B cell (primary cell): ENCODE measurements around the gene MAP3K9. TPM values are rescaled to one million over a fixed set of nuclear protein-coding genes. Genes with fewer than 3 reads are reported as not detected.

Source experiments
- ATAC-seq: fragments of 200-7000 bp; cut with Tn5 transposase; one replicate; pipeline ENCODE4 v1.10.0; 2021; ENCODE audit warnings: low read depth, mild to moderate bottlenecking, moderate number of reproducible peaks, moderate library complexity
- CTCF ChIA-PET: fragments of 350-600 bp; sonication (Branson Sonifier 250); formaldehyde crosslinking; loops from one replicate; lab custom pipeline; 2021; ENCODE audit warnings: antibody characterized with exemption, inconsistent platforms; lab: Charles Lee
- POLR2A ChIA-PET: fragments of 350-600 bp; sonication (Branson Sonifier 250); formaldehyde crosslinking; loops from one replicate; lab custom pipeline; 2021; ENCODE audit warnings: antibody characterized with exemption; lab: Charles Lee
- DNase-seq: peaks from one replicate; pipeline ENCODE4 v3.0.0; 2013
- H2AFZ ChIP-seq: 2 replicates; pipeline ENCODE4 v1.6.1; 2012; ENCODE audit warnings: mild to moderate bottlenecking, low read depth, low read length; ENCODE audit not compliant: insufficient read depth, poor library complexity, severe bottlenecking
- H3K27ac ChIP-seq, 2 donors: 1 replicate in 1 of 2; 2 replicates in 1 of 2; pipeline ENCODE4 v1.5.1; 2012 to 2013; ENCODE audit warnings: low read length in 2 of 2, mild to moderate bottlenecking in 2 of 2, moderate library complexity in 1 of 2
- H3K27me3 ChIP-seq, 4 experiments: fragments of 200-600 bp in 1 of 4; sonication (generic) in 1 of 4; replicated peaks in 1 of 4; 1 replicate in 2 of 4; 2 replicates in 2 of 4; pipeline versions ENCODE4 v1.6.1 to v1.7.0; 2013 to 2016; ENCODE audit warnings: low read length in 3 of 4, mild to moderate bottlenecking in 2 of 4, mixed read lengths in 1 of 4, moderate library complexity in 1 of 4; ENCODE audit not compliant: insufficient read depth in 4 of 4, control insufficient read depth in 3 of 4; ENCODE audit errors: control extremely low read depth in 1 of 4
- H3K36me3 ChIP-seq, 2 experiments: replicated peaks in 1 of 2; 1 replicate in 1 of 2; 2 replicates in 1 of 2; pipeline versions ENCODE4 v1.6.1 to v1.7.1; 2013; ENCODE audit warnings: low read length in 1 of 2; ENCODE audit not compliant: insufficient read depth in 2 of 2, control insufficient read depth in 1 of 2; ENCODE audit errors: control extremely low read depth in 1 of 2, extremely low read depth in 1 of 2
- H3K4me1 ChIP-seq, 2 donors: fragments of 200-600 bp in 1 of 2; sonication (generic) in 1 of 2; 1 replicate in 1 of 2; 2 replicates in 1 of 2; pipeline versions ENCODE4 v1.5.1 to v1.6.1; 2013 to 2017; ENCODE audit warnings: low read length in 2 of 2; ENCODE audit not compliant: control insufficient read depth in 2 of 2, insufficient read depth in 2 of 2
- H3K4me2 ChIP-seq: replicated peaks from 2 replicates; pipeline ENCODE3; 2012; ENCODE audit warnings: mild to moderate bottlenecking, low read depth, low read length; ENCODE audit not compliant: poor library complexity, severe bottlenecking
- H3K4me3 ChIP-seq, 5 experiments: fragments of 200-600 bp in 1 of 5; sonication (generic) in 1 of 5; 1 replicate in 3 of 5; 2 replicates in 2 of 5; pipeline versions ENCODE4 v1.5.1 to v1.7.0; 2011 to 2016; ENCODE audit warnings: low read length in 4 of 5, mild to moderate bottlenecking in 4 of 5, low read depth in 2 of 5, control low read depth in 1 of 5, moderate library complexity in 1 of 5; ENCODE audit not compliant: insufficient read depth in 1 of 5; ENCODE audit errors: control extremely low read depth in 1 of 5, extremely low read depth in 1 of 5
- H3K79me2 ChIP-seq: fragments of 200-600 bp; sonication (generic); one replicate; pipeline ENCODE4 v1.6.0; 2016; ENCODE audit warnings: low read length; ENCODE audit not compliant: control insufficient read depth, insufficient read depth
- H3K9ac ChIP-seq: fragments of 200-600 bp; sonication (generic); 2 replicates; pipeline ENCODE4 v1.6.1; 2017; ENCODE audit warnings: mild to moderate bottlenecking, low read length, moderate library complexity
- H3K9me3 ChIP-seq, 3 donors: one replicate each; pipeline versions ENCODE4 v1.6.1 to v1.7.1; 2013; ENCODE audit warnings: low read length in 2 of 3; ENCODE audit not compliant: control insufficient read depth in 2 of 3, insufficient read depth in 1 of 3; ENCODE audit errors: control extremely low read depth in 1 of 3
- H4K20me1 ChIP-seq: 2 replicates; pipeline ENCODE4 v1.6.0; 2012; ENCODE audit warnings: mild to moderate bottlenecking, low read length; ENCODE audit not compliant: insufficient read depth, control insufficient read depth, poor library complexity, severe bottlenecking
- H3K27ac Mint-ChIP-seq: one replicate; pipeline ENCODE4 v1.8.0; 2021; ENCODE audit warnings: mixed read lengths
- H3K27me3 Mint-ChIP-seq: one replicate; pipeline ENCODE4 v1.8.0; 2021; ENCODE audit warnings: mixed read lengths
- H3K4me1 Mint-ChIP-seq: one replicate; pipeline ENCODE4 v1.8.0; 2021; ENCODE audit warnings: mixed read lengths
- H3K4me3 Mint-ChIP-seq: one replicate; pipeline ENCODE4 v1.8.0; 2021; ENCODE audit warnings: mixed read lengths
- H3K9me3 Mint-ChIP-seq: one replicate; pipeline ENCODE4 v1.8.0; 2022; ENCODE audit warnings: mixed read lengths; ENCODE audit not compliant: insufficient read depth
- CTCF ChIP-seq: fragments of 200-600 bp; IDR thresholded peaks from one replicate; pipeline ENCODE4 v1.8.0; 2022; ENCODE audit warnings: antibody characterized with exemption, mild to moderate bottlenecking
- EZH2 ChIP-seq: IDR thresholded peaks from 2 replicates; pipeline ENCODE4 v1.6.1; 2012; ENCODE audit warnings: borderline replicate concordance, low read depth, mild to moderate bottlenecking, moderate library complexity, low read length; ENCODE audit not compliant: insufficient read depth, poor library complexity, severe bottlenecking
- WGBS: methylation state at CpG from one replicate; pipeline ENCODE4 v1.1.5; 2013; ENCODE audit warnings: missing lambda C conversion rate; ENCODE audit not compliant: insufficient coverage; 5-methylcytosine and 5-hydroxymethylcytosine counted together
- intact Hi-C: fragments of 100-400 bp; cut with micrococcal nuclease; formaldehyde crosslinking; loops from one replicate; pipeline ENCODE4 v1.10.0; 2022
- polyA plus RNA-seq: library from polyadenylated mRNA; depleted of rRNA; stranded (reverse); fragments of >200 nt; gene quantifications from 2 replicates; pipeline ENCODE4 v1.2.3, GENCODE V29; 2012
- total RNA-seq, 2 donors: library from RNA; stranded (reverse); fragments of 120-200 nt in 1 of 2; gene quantifications; 1 replicate in 1 of 2; 2 replicates in 1 of 2; pipeline versions ENCODE4 v1.2.3 to v1.2.4, GENCODE V29; 2013 to 2022

The MAP3K9 gene
- total and polyA plus RNA-seq, 2 donors (not counting 1 experiment from before 2014, with no cell fraction given), result 4.7 to 20.2 TPM

- no peak overlapping the region for H3K27ac Mint-ChIP-seq
- no peaks in the 10 kb centered on the region for H3K79me2 ChIP-seq
- H3K4me3 Mint-ChIP-seq, result no peak overlapping the region
- no peaks in the 10 kb centered on the region for H3K27me3 Mint-ChIP-seq
- H3K36me3 ChIP-seq, result no peaks in the 10 kb centered on the region
- no peaks in the 10 kb centered on the region for H3K27me3 ChIP-seq
- DNase-seq (no peak), ATAC-seq (no peak)
- POLR2A ChIA-PET, result interaction anchor here (0.7 to 1.2 kb wide), 5 partner anchors 11 to 113 kb away, joined by 3 read pairs; no protein-coding TSS in a partner anchor
- H3K9me3 ChIP-seq, result no peaks in the 10 kb centered on the region
- H3K4me1 ChIP-seq, result peaks cover 21 to 26% of the 10 kb centered on the region in 2 donors
- no peak overlapping the region for H3K4me2 ChIP-seq
- H3K9me3 Mint-ChIP-seq, result no peaks in the 10 kb centered on the region
- H2AFZ ChIP-seq, result no peak overlapping the region
- H4K20me1 ChIP-seq, result no peaks in the 10 kb centered on the region
- intact Hi-C loops, result loop anchor here (1.0 kb wide), 1 partner anchor 113 kb away; the partner anchor contains the start of gene MED6
- WGBS, result 100% methylated on average over 2 of the region's 4 CpGs
- H3K4me1 Mint-ChIP-seq, result peaks cover 37% of the 10 kb centered on the region
- no peak for TF ChIP-seq CTCF
- TF ChIP-seq EZH2, result no peak
- no peak overlapping the region for H3K4me3 ChIP-seq
- CTCF ChIA-PET, result interaction anchor here (0.8 to 13.5 kb wide), 36 partner anchors 8 to 895 kb away, joined by 3 to 236 read pairs (median 5); partner anchors contain the start of genes MAP3K9, MED6, PCNX1 and TTC9
- peak overlapping the region in 1 of 2 donors; percentile 10 for H3K27ac ChIP-seq
- H3K9ac ChIP-seq, result no peak overlapping the region
These were observed 96.2 kb downstream of the MAP3K9 start for GRCh38 chr14:70713096-70713495.

GRCh38 chr14:70711451-70711850 is 97.9 kb downstream of the MAP3K9 start:
- H3K4me3 Mint-ChIP-seq, result no peak overlapping the region
- no peaks in the 10 kb centered on the region for H3K9me3 Mint-ChIP-seq
- Histone ChIP-seq H2AFZ (no peak overlapping the region), H3K9ac (no peak overlapping the region), H4K20me1 (no peaks in the 10 kb centered on the region), H3K36me3 (no peaks in the 10 kb centered on the region), H3K9me3 (no peaks in the 10 kb centered on the region), H3K4me2 (no peak overlapping the region), H3K27me3 (no peaks in the 10 kb centered on the region), H3K27ac (peak overlapping the region; percentile 3 to 24), H3K79me2 (no peaks in the 10 kb centered on the region), H3K4me1 (peaks cover 21 to 26% of the 10 kb centered on the region in 2 donors), H3K4me3 (no peak overlapping the region)
- intact Hi-C loops, result no loop called here
- TF ChIP-seq EZH2, result no peak
- no peak for TF ChIP-seq CTCF
- H3K27ac Mint-ChIP-seq, result peak overlapping the region; percentile 59
- DNase-seq (no peak), ATAC-seq (no peak)
- peaks cover 37% of the 10 kb centered on the region for H3K4me1 Mint-ChIP-seq
- 100% methylated on average over 1 of the region's 1 CpG for WGBS
- ChIA-PET POLR2A (interaction anchor here (2.3 kb wide), 1 partner anchor 69 kb away, joined by 6 read pairs; the partner anchor contains the start of gene TTC9), CTCF (interaction anchor here (0.9 to 13.5 kb wide), 9 partner anchors 12 to 111 kb away, joined by 3 to 236 read pairs (median 4); partner anchors contain the start of genes MED6 and TTC9)
- no peaks in the 10 kb centered on the region for H3K27me3 Mint-ChIP-seq
